Transverse colon (tissue), 4 donors: ENCODE data around the gene SEC16A.

ENCODE experiments used
- CTCF ChIP-seq, 5 experiments: fragments of 200-600 bp in 3 of 5; fragments of 450-650 bp in 2 of 5; sonication (generic) in 3 of 5; IDR thresholded peaks; 1 replicate in 2 of 5; 2 replicates in 3 of 5; pipeline ENCODE4 v1.5.1; 2016 to 2017; ENCODE audit warnings: antibody characterized with exemption in 5 of 5, inconsistent platforms in 3 of 5, mild to moderate bottlenecking in 2 of 5, moderate library complexity in 1 of 5
- EP300 ChIP-seq: sonication (generic); formaldehyde crosslinking; IDR thresholded peaks from one replicate; pipeline ENCODE4 v1.6.1; 2017; ENCODE audit warnings: antibody characterized with exemption, low read depth
- POLR2A ChIP-seq: fragments of 450-650 bp; IDR thresholded peaks from one replicate; pipeline ENCODE4 v1.6.1; 2016; ENCODE audit warnings: antibody characterized with exemption, mild to moderate bottlenecking, moderate library complexity
- POLR2AphosphoS5 ChIP-seq, 3 donors: sonication (generic); formaldehyde crosslinking; IDR thresholded peaks; one replicate each; pipeline ENCODE4 v1.6.1; 2016; ENCODE audit warnings: antibody characterized with exemption in 3 of 3

GRCh38 chr9:136463578-136463977, 19.3 kb downstream of the SEC16A start:
- TF ChIP-seq CTCF (IDR thresholded peaks at IDR 0.05) (no peak), POLR2AphosphoS5 (IDR thresholded peaks at IDR 0.05) (no peak), POLR2A (no peak), EP300 (no peak)
